ENCODE measurements around the gene MRPS6. TPM values are rescaled to one million over a fixed set of nuclear protein-coding genes. Genes with fewer than 3 reads are reported as not detected.

Gene MRPS6
- total RNA-seq, 1 donor from 2014 or later, result 14.2 TPM

DNA sequence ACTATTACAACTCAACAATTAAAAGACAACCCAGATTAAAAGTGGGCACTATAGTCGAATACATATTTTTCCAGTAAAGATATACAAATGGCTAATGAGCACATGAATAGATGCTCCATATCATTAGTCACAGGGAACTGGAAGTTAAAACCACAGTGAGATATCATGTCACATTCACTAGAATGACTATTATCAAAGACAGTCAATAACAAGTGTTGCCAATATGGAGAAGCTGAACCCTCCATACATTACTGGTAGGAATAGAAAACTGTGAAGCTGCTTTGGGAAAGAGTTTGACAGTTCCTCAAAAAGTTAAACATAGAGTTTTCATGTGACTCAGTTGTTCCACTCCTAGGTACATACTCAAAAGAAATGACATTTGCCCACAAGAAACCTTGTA is 30.6 kb upstream of the MRPS6 start:
- TF ChIP-seq, protein P1, sequence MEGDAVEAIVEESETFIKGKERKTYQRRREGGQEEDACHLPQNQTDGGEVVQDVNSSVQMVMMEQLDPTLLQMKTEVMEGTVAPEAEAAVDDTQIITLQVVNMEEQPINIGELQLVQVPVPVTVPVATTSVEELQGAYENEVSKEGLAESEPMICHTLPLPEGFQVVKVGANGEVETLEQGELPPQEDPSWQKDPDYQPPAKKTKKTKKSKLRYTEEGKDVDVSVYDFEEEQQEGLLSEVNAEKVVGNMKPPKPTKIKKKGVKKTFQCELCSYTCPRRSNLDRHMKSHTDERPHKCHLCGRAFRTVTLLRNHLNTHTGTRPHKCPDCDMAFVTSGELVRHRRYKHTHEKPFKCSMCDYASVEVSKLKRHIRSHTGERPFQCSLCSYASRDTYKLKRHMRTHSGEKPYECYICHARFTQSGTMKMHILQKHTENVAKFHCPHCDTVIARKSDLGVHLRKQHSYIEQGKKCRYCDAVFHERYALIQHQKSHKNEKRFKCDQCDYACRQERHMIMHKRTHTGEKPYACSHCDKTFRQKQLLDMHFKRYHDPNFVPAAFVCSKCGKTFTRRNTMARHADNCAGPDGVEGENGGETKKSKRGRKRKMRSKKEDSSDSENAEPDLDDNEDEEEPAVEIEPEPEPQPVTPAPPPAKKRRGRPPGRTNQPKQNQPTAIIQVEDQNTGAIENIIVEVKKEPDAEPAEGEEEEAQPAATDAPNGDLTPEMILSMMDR (IDR thresholded peaks at IDR 0.05; ENCODE audit: insufficient read depth, low read length, severe bottlenecking), result no peak
- H3K4me3 ChIP-seq (ENCODE audit: low read depth, low read length), result no peak overlapping the region
- H3K27me3 ChIP-seq (ENCODE audit: control insufficient read depth, insufficient read depth, low read length), result no peaks in the 10 kb centered on the region
- DNase-seq (ENCODE audit: low read depth) (no peak), FAIRE-seq (no peak)
- no peaks in the 10 kb centered on the region for H3K36me3 ChIP-seq (ENCODE audit: control insufficient read depth, insufficient read depth, low read length)

DNA sequence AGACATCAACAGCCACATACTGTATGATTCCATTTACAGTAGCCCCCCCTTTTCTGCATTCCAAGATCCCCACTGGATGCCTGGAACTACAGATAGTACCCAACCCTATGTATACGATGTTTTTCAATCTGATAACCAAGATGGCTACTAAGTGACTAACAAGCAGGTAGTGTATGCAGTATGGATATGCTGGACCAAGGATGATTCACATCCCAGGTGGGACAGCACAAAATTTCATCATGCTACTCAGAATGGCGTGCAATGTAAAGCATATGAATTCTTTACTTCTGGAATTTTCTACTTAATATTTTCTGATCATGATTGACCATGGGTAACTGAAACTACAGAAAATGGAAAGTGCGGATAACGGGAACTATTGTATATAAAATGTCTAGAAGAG is 30.0 kb upstream of the MRPS6 start:
- Histone ChIP-seq H3K36me3 (ENCODE audit: control insufficient read depth, insufficient read depth, low read length) (no peaks in the 10 kb centered on the region), H3K4me3 (ENCODE audit: low read depth, low read length) (no peak overlapping the region), H3K27me3 (ENCODE audit: control insufficient read depth, insufficient read depth, low read length) (no peaks in the 10 kb centered on the region)
- FAIRE-seq (no peak), DNase-seq (ENCODE audit: low read depth) (peak; percentile 72)
- TF ChIP-seq, protein P1 (IDR thresholded peaks at IDR 0.05; ENCODE audit: insufficient read depth, low read length, severe bottlenecking), result no peak

DNA sequence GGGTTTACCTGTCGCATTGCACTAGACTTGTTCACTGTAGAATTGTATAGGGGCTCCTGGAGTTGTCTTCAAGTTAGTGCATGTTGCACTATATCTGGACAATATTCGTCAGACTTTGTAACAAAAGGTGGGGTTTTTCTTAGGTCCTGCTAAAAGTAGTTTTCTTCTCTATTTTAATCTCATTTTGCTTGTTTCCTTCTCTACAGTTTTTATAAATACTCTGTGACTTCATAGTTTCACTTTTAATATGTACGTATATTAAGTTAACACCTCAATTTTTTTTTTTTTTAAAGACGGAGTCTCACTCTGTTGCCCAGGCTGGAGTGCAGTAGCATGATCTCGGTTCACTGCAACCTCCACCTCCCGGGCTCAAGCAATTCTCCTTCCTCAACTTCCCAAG is 26.5 kb upstream of the MRPS6 start:
- Histone ChIP-seq H3K27me3 (ENCODE audit: control insufficient read depth, insufficient read depth, low read length) (no peaks in the 10 kb centered on the region), H3K36me3 (ENCODE audit: control insufficient read depth, insufficient read depth, low read length) (no peaks in the 10 kb centered on the region), H3K4me3 (ENCODE audit: low read depth, low read length) (no peak overlapping the region)
- DNase-seq (ENCODE audit: low read depth) (no peak), FAIRE-seq (no peak)
- TF ChIP-seq, protein P1 (IDR thresholded peaks at IDR 0.05; ENCODE audit: insufficient read depth, low read length, severe bottlenecking), result no peak

DNA sequence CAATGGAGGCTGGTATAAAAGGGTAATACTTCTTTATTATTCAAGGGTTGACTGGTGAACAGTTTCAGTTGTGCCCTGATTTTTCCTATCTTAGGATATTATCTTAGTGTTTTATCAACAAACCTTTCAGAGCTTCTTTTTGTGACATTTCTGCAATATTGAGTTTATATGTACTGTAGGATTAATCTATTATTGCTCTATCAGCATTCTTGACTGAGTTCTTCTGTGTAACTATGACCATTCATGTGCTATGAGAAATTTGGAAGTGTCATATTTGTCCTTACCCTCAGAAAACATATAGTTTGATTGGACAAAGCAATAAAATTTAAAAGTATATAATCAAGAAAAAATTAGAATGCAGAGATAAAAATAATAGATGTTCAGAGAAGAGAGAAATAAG is 25.5 kb upstream of the MRPS6 start:
- FAIRE-seq (no peak), DNase-seq (ENCODE audit: low read depth) (no peak)
- TF ChIP-seq, protein P1 (IDR thresholded peaks at IDR 0.05; ENCODE audit: insufficient read depth, low read length, severe bottlenecking), result no peak
- Histone ChIP-seq H3K4me3 (ENCODE audit: low read depth, low read length) (no peak overlapping the region), H3K27me3 (ENCODE audit: control insufficient read depth, insufficient read depth, low read length) (no peaks in the 10 kb centered on the region), H3K36me3 (ENCODE audit: control insufficient read depth, insufficient read depth, low read length) (no peaks in the 10 kb centered on the region)

DNA sequence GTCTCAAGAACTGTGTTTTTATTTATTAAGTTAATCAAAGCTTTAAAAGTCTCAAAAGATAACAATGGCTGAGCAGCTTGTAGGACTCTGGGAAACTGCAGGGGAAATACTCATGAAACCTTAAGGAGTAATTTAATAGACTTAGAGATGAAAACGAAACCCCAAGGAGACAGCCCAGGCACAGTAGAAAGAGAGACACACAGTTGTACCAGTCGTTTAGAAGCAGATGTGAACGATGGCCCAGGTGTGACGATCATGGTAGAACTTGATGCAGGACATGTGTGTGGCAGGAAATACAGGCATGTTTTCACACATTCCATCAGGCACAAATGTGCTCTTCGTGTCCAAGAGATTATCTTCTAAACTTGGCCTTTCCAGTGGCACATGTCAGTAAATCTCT is 21.2 kb upstream of the MRPS6 start:
- DNase-seq (ENCODE audit: low read depth) (no peak), FAIRE-seq (no peak)
- Histone ChIP-seq H3K36me3 (ENCODE audit: control insufficient read depth, insufficient read depth, low read length) (no peaks in the 10 kb centered on the region), H3K27me3 (ENCODE audit: control insufficient read depth, insufficient read depth, low read length) (no peaks in the 10 kb centered on the region), H3K4me3 (ENCODE audit: low read depth, low read length) (no peak overlapping the region)
- TF ChIP-seq, protein P1 (IDR thresholded peaks at IDR 0.05; ENCODE audit: insufficient read depth, low read length, severe bottlenecking), result no peak

DNA sequence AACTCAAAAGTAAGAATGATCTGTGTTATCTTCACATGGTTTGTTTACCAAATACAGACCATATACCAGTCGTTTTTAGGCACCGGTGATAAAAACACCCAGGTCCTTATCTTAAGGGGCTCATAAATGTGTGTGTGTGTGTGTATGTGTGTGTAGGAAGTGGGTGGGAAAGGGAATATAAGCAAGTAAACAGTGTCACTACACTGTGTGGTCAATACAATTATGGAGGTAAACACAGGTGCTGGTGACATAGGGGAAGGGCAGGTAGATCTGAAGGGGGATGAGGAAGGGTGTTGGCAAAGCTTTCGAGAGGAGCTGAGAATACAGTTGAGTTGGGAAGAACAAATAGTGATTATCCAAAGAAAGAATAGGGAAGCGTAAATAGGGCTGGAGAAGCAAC is 19.1 kb upstream of the MRPS6 start:
- TF ChIP-seq, protein P1 (IDR thresholded peaks at IDR 0.05; ENCODE audit: insufficient read depth, low read length, severe bottlenecking), result no peak
- DNase-seq (ENCODE audit: low read depth) (no peak), FAIRE-seq (no peak)
- Histone ChIP-seq H3K36me3 (ENCODE audit: control insufficient read depth, insufficient read depth, low read length) (no peaks in the 10 kb centered on the region), H3K4me3 (ENCODE audit: low read depth, low read length) (no peak overlapping the region), H3K27me3 (ENCODE audit: control insufficient read depth, insufficient read depth, low read length) (no peaks in the 10 kb centered on the region)
